NCI-H1417 (cell line): Measurements from ENCODE around the gene RTEL1.
A peak's percentile ranks its signal among the peaks of the same experiment; 100 is the strongest.
"Not testable (repeated sequence)": the region's sequence is repeated elsewhere in the genome, so short reads cannot be mapped to it uniquely, and the experiment has no call there.

Experiments
- DNase-seq, 3 experiments: peaks; one replicate each; lab custom pipeline; 2025; lab: John Stamatoyannopoulos, UW

The RTEL1 gene

DNA sequence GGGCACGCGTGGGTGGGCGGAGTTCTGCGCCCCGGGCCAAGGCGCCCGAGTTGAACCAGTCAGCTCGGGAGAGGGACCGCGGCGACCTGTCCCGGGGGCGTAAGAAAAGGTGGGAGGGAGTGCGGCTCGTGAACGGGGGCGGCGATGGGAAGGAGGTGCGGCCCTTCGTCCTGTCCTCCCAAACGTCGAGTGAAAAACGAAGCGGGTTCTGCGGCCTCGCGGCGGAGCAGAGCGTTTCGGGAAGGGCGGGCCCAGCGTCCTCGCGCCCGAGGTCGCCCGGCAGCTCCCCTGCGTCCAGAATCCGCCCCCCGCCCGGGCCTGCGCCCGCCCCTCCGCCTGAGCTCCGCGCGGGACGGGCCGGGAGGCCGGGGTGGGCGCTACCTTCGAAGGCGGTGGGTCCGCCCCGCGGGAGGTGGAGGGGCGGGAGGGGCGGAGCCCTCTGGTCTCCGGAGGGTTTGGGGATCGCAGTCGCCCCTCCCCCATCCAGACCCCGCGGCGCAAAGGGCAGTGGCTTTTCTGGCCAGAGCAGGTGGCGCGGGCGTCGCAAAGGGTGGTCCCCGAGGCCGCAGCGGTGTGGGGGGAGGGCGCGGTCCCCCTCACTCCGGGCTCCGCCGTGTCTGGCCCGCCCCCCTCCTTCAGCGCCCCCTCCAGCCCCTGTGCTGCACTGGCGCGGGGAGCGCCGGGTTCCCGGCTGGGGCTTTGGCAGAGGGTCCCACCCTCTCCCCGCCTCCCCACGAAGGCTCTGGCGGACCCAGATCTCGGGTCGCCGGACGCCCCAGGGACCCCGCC lies 5.7 kb upstream of the RTEL1 start:
- peak in 2 of 3 experiments; percentile 67 to 70 for DNase-seq

GRCh38 chr20:63653041-63653973 lies 4.8 kb upstream of the RTEL1 start, which contains the start of gene STMN3:
TSS of gene STMN3 (minus strand) at chr20:63653424. CDS start at chr20:63653345, 79 bp downstream.
- peak; percentile 86 to 99 (median 97) for DNase-seq

- no peak for DNase-seq
Observed at GRCh38 chr20:63653974-63654668, 4.0 kb upstream of the RTEL1 start.

DNA sequence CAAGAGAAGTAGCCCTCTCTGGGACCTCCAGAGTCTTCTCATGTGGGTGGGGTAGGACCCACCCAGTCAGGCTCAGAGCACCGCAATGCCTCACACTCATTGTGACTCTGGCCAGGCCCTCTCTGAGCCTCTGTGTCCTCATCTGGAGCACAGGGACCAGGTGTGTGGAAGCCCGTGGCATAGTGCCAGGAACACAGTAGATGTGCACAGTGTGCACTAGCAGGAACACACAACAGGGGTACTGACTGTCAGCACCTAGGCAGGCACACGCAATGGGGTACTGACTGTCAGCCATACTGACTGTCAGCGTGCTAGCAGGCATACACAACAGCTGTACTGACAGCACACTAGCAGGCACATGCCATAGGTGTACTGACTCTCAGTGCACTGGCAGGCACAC lies 2.9 kb upstream of the RTEL1 start:
- DNase-seq, result peak in 1 of 3 experiments; percentile 15

DNA sequence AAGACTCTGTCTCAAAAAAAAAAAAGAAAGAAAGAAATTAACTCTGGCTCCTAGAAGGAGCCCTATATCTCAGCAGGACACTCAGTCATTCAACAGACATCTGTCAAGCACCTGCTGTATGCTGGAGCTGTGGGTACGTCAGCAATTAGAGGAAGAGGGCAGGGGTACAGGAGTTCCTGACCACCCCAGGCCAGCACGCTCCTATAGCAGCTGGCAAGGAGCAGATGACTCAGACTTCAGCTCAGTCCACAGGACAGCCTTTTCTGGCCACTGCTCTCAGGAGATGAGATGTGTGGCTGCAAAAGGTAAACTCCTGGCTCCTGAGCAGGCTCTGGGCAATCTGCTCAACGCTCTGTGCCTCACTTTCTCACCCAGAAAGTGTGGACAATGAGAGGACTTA lies 1.7 kb upstream of the RTEL1 start:
- DNase-seq, result no peak

DNA sequence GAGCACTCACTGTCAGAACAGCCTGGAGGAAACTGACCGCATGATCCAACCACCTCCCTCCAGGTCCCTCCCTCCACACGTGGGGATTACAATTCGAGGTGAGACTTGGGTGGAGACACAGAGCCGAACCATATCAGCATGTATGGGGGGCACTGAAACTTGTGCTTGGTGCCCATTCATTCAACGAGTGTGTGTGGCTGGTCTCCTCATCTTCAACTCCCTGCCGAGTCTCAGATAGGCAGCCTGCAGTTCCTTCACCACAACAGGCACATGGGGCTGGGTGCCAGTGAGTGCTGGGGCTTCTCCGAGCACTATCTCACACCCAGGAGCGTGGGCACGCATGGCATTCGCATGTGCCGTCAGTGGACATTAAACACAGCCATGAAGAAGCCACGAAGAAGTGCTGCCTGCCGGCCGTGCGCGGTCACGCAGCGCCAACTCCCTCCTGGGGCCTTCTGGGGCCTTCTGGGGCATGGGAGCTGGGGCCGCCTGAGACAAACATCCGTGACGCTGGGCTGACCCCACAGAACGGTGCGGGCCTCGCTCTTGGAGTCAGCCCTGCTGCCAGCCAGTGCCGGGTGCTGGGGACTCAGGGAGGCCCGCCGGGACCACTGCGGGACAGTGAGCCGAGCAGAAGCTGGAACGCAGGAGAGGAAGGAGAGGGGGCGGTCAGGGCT lies 714 bp upstream of the RTEL1 start:
- DNase-seq, result no peak

DNA sequence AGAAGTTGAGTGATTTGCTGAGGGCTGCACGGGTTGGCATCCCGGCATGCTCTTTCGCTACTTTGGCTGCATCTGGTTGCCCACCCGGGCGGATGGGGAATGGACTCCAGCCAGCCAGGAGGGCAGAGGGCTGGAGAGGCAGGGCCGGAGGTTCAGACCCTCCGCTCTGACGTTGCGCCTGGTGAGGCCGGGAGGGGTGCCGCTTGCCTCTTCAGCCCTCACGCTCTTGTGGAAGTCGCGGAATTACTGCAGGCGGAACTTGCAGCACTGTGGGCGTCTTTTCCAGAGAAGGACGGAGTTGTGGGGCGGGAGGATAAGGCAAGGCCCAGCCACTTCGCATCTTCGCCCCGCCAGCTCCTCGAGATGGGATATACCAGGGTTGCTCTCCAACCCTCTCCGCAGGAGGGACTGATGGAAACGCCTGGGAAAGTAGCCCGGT lies 656 bp downstream of the RTEL1 start:
- DNase-seq, result no peak

DNA sequence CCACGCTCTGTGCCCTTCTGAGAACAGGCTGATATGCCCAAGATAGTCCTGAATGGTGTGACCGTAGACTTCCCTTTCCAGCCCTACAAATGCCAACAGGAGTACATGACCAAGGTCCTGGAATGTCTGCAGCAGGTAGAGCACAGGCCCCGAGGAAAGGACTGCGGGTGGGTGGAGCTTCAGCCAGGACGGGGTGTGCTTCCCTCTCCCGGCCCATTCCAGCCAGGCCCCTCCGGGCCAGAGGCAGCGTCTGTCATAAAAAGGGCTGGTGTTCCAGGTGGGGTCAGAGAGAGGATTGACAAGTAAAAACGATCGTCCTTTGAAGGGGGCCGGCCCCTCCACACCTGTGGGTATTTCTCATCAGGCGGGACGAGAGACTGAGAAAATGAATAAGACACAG lies 1.3 kb downstream of the RTEL1 start:
- no peak for DNase-seq

DNA sequence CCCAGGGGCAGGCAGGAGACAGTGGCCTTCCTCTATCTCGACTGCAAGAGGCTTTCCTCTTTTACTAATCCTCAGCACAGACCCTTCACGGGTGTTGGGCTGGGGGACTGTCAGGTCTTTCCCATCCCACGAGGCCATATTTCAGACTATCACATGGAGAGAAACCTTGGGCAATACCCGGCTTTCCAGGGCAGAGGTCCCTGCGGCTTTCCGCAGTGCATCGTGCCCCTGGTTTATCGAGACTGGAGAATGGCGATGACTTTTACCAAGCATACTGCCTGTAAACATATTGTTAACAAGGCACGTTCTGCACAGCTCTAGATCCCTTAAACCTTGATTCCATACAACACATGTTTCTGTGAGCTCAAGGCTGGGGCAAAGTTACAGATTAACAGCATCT lies 2.1 kb downstream of the RTEL1 start:
- DNase-seq, result not testable (repeated sequence)

GRCh38 chr20:63660622-63661021 lies 2.5 kb downstream of the RTEL1 start:
- no peak for DNase-seq

- DNase-seq, result no peak
Observed at GRCh38 chr20:63661108-63661507, 3.0 kb downstream of the RTEL1 start.

GRCh38 chr20:63661959-63662812 lies 4.1 kb downstream of the RTEL1 start:
- no peak for DNase-seq

- no peak for DNase-seq
Observed at GRCh38 chr20:63662813-63663189, 4.7 kb downstream of the RTEL1 start.

- no peak for DNase-seq
Observed at GRCh38 chr20:63663332-63664066, 5.4 kb downstream of the RTEL1 start.

DNA sequence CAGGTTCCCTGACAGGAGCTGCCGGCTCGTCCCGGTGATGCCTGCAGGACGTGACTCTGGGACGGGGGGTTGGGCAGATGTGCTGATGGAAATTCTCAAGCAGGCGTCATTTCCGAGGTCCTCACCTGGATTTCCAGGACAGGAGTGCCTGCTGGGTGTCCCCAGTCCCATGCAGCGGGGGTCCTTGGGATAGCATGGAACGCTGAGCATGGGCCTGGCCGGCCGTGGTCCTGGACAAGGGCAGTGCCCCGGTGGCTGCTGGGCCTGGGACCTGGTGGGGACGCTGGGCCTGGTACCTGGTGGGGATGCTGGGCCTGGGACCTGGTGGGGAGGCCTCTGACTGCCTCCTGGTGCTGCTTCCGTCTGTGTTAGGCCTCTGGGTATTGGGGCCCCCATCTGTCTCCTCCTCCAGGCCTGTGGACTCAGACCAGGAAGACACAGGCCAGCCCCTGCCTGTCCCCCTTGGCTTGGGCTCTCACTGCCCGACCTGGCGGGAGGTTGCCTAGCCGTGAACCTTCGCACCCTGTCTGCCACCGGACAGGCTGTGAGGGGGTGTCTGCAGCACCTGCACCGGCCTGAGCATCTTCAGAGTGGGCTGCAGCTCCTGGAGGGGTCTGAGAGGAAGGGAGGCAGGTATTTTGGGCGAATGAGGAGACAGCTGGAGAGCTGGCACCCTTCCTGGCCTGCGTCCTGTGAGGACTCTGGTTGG lies 6.2 kb downstream of the RTEL1 start:
- DNase-seq, result no peak

- DNase-seq, result no peak
Observed at GRCh38 chr20:63664861-63665594, 6.9 kb downstream of the RTEL1 start.

DNA sequence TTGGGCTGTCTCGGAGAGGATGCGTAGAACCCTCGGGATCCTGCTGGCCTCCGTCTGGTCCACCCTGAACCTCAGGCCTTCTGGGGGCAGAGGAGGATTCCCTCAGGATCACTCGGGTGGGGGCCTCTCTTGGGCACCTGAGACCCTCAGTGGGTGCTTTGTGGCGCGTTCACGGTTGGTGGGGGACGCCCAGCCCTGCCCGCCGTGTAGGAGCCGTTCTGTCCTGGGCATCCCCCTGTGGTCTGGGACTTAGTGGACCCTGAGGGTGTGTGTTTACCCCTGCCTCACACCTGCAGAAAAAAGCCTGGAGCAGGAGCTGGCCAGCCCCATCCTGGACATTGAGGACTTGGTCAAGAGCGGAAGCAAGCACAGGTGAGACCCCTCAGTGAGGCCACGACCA lies 7.6 kb downstream of the RTEL1 start:
- DNase-seq, result no peak

GRCh38 chr20:63667858-63668257 lies 9.7 kb downstream of the RTEL1 start:
- no peak for DNase-seq

- no peak for DNase-seq
Observed at GRCh38 chr20:63668351-63668750, 10.2 kb downstream of the RTEL1 start.
